Motor neuron (in vitro differentiated cells): ENCODE measurements around the gene RPS16. TPM values are rescaled to one million over a fixed set of nuclear protein-coding genes. Genes with fewer than 3 reads are reported as not detected.
"Not testable (repeated sequence)": the region's sequence is repeated elsewhere in the genome, so short reads cannot be mapped to it uniquely, and the experiment has no call there.

ENCODE experiments used
- ATAC-seq, 8 experiments: fragments of 200-7000 bp; cut with Tn5 transposase; replicated peaks in 6 of 8; 2 replicates each; pipeline ENCODE4 v1.8.0; 2021; ENCODE audit warnings: mild to moderate bottlenecking in 8 of 8, moderate library complexity in 8 of 8
- H3K27ac ChIP-seq, 2 donors: fragments of 250-450 bp; sonication (Bioruptor Pico); 2 replicates each; pipeline ENCODE4 v1.9.0; 2021; ENCODE audit warnings: antibody characterized with exemption in 2 of 2, mild to moderate bottlenecking in 2 of 2, moderate library complexity in 1 of 2
- H3K4me1 ChIP-seq, 2 donors: fragments of 250-450 bp; sonication (Bioruptor Pico); replicated peaks in 1 of 2; 2 replicates each; pipeline ENCODE4 v1.6.1; 2021; ENCODE audit warnings: antibody characterized with exemption in 2 of 2, mild to moderate bottlenecking in 2 of 2, moderate library complexity in 1 of 2
- H3K4me3 ChIP-seq, 5 donors: fragments of 250-450 bp; sonication (Bioruptor Pico); 2 replicates each; pipeline ENCODE4 v1.9.0; 2021; ENCODE audit warnings: antibody characterized with exemption in 5 of 5, mild to moderate bottlenecking in 5 of 5, moderate library complexity in 4 of 5
- WGBS, 10 experiments: fragments of 450-650 bp; shearing (Covaris generic); methylation state at CpG; one replicate each; pipeline ENCODE4 v1.0.0; 2022; 5-methylcytosine and 5-hydroxymethylcytosine counted together
- in situ Hi-C, 9 experiments: fragments of 400-800 bp; cut with MboI; loops; one replicate each; pipeline ENCODE4 v1.15.0; 2021; ENCODE audit warnings: low sequenced_read_pairs in 9 of 9, low pct_unique_long_range_greater_than_20kb in 2 of 9; ENCODE audit not compliant: unreplicated experiment in 9 of 9
- total RNA-seq, 8 experiments: library from RNA; unstranded; fragments of 300-600 nt; gene quantifications; 2 replicates each; pipeline versions ENCODE4 v1.2.3 to v1.2.4, GENCODE V29; 2022

Gene RPS16
- total RNA-seq, result 1,000 to 10,000 TPM in 7 of 8 experiments, 100 to 1,000 TPM in 1; 781 to 3,131 (median 1,617) TPM

DNA sequence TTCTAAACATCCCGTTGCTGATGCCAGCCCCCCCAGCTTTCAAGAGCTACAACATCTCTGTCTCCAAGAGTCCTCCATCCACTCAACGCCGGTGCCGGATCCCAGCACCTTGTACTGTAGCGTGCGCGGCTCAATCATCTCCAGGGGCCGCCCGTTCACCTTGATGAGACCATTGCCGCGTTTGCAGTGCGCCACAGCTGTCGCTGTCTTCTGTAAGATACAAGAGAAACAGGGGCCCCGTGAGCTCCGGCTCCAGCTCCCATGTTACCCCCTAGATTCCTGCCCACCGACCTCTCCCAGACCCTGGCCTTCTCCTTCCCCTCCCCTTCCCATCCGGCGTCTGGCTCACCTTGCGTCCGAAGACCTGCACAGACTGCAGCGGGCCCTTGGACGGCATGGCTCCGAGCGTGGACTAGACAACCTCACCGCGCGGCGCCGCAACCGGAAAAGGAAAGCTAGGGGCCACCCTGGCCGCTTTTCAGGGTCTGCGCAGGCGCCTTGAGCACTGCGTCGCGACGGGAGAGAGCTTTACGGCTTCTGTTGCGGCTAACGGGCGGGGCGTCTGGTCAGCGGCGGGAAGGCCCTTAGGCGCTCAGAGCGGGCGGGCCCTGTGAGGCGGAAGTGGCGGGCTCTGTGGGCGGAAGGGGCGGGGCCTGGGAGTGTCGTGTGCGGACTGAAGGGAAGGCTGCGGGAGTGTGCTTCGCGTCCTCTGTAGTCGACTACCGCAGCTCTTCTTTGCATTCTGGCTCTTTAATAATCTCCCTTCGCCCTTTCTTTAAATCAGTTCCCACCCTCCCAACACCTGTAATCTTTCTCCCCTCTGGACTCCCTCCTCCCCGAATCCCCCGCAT, at the start of gene RPS16:
Gene RPS16, minus strand, starts transcription at position 451 of the 851 bp plus-strand sequence. Its CDS starts 54 bp downstream, at position 397.
- WGBS, 10 experiments, result 0% methylated on average over 4 to 15 of the region's 61 CpGs; no CpG with 5 or more reads in 6 of the 10 experiments
- H3K27ac ChIP-seq, result peak within 1 kb of the TSS; percentile 89 to 94
- in situ Hi-C loops, result no loop called here

DNA sequence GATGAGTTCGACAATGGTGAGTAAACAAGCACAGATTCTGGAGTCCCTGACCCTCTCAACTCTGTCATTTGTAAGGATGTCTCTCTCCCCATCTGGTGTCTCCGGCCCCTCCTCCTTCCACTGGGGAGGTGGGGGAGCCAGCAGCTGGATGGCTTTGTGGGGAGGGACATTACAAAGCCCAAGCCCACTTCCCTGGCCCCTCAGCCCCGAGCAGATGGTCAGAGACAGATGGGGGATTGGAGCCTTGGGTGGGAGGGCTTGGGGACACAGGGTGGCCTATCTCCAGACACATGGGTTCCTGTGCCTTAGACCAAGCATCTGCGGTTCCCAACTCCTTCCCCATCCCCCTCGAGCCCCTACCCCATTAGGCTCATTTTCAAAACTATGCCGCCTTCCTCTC, 47.4 kb upstream of the RPS16 start:
- ATAC-seq, result no peak
- 80% methylated on average over 1 of the region's 6 CpGs; no CpG with 5 or more reads in 9 of the 10 experiments for WGBS, 10 experiments
- Histone ChIP-seq H3K27ac (no peak overlapping the region), H3K4me1 (peaks cover 12 to 16% of the 10 kb centered on the region in 2 donors), H3K4me3 (no peak overlapping the region)
- in situ Hi-C loops, result no loop called here

More for the DNA sequence above, at the start of gene RPS16:
- Histone ChIP-seq H3K4me1 (peaks cover 10 to 14% of the 10 kb centered on the region in 2 donors), H3K4me3 (peak within 1 kb of the TSS; percentile 76 to 94 (median 88))
- peak; percentile 82 to 98 (median 96) for ATAC-seq

DNA sequence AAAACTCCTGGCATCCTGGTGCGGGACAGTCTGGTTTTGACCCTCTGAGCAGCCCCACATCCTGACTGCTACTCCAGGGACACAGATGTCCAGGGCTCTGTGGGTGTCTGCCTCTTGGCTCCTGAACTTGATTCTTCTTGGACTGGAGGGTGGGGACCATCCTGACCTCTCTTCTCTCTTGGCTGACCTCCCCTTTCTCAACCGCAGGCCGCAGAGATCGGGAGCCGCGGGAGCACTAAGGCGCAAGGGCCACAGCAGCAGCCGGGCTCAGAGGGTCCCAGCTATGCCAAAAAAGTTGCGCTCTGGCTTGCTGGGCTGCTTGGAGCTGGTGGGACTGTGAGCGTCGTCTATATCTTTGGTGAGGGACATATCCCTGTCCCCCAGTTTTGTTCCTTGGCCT, 45.9 kb upstream of the RPS16 start:
- H3K27ac ChIP-seq, result no peak overlapping the region
- peak overlapping the region; percentile 86 to 97 (median 91) for H3K4me3 ChIP-seq
- no peak for ATAC-seq
- peaks cover 12 to 16% of the 10 kb centered on the region in 2 donors for H3K4me1 ChIP-seq
- WGBS, 10 experiments, result 20 to 100% (median 78%) methylated on average over 1 to 8 of the region's 11 CpGs; no CpG with 5 or more reads in 4 of the 10 experiments
- in situ Hi-C loops, result no loop called here

DNA sequence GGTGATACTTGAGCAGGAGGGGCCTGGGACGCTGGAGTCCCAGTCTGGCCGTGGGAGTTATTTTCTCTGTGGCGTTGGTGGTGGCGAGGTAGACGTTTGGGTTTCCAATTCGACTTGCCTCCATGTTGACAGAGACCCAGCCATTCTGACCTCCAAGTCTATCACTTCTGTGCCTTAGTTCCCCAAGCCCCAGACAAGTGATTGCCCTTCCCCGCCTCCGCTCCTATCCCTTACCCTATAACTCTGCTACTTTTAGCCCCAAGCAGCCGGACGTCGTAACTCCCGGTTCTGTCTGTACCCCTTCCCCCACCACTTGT, 45.4 kb upstream of the RPS16 start:
- Histone ChIP-seq H3K27ac (peak overlapping the region; percentile 86 to 90), H3K4me3 (peak overlapping the region; percentile 86 to 97 (median 91)), H3K4me1 (peaks cover 12 to 16% of the 10 kb centered on the region in 2 donors)
- ATAC-seq, result peak in 2 of 8 experiments; percentile 1 to 2
- in situ Hi-C loops, result no loop called here
- 0% methylated on average over 1 to 5 of the region's 12 CpGs; no CpG with 5 or more reads in 7 of the 10 experiments for whole genome bisulfite sequencing, 10 experiments

DNA sequence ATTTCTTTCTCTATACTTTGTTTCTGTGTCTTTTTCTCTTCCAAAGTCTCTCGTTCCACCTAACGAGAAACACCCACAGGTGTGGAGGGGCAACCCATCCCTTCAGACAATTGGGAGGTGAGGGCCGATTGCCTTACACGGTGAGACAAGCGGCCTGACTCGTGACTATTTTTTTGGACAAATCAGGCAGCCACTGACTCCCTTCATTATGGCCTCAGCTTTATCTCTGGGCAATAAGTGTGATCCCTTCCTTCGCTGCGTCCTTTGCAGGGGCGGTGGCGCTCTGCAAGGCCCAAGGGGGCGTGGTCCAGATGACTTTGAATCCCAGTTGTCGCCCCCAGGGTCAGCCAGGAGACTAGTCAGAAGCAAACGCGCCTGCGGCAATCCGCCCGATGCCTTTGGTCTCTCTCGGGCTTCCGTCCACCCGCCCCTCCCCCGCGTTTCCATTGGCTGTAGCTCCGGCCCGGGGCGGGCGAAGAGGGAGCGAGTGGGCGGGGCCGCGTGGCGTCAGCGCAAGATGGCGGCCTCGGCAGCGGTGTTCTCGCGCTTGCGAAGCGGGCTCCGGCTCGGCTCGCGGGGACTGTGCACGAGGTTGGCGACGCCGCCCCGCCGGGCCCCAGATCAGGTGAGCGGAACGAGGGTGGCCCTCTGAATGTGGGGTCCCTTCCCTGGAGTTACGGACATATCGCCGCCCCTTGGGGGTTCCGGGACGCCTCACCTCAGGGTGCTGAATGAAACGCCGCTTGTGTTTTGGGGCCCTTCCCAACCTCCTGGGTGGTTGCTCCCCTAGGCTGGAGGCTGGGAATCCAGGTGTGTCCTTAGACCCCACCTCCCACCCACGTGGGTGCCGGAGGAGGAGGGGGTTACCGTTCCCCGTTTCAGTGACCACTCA, 44.8 kb upstream of the RPS16 start, which contains the start of gene TIMM50:
Gene TIMM50, plus strand, starts transcription at position 502 of the 892 bp plus-strand sequence. Its CDS starts 16 bp downstream, at position 518.
- peak; percentile 87 to 98 (median 96) for ATAC-seq
- Histone ChIP-seq H3K4me3 (peak within 1 kb of the TSS; percentile 86 to 97 (median 91)), H3K4me1 (peaks cover 12 to 16% of the 10 kb centered on the region in 2 donors), H3K27ac (peak within 1 kb of the TSS; percentile 86 to 90)
- WGBS, 10 experiments, result 1 to 17% (median 10%) methylated on average over 5 to 12 of the region's 62 CpGs; no CpG with 5 or more reads in 3 of the 10 experiments
- in situ Hi-C loops, result no loop called here

DNA sequence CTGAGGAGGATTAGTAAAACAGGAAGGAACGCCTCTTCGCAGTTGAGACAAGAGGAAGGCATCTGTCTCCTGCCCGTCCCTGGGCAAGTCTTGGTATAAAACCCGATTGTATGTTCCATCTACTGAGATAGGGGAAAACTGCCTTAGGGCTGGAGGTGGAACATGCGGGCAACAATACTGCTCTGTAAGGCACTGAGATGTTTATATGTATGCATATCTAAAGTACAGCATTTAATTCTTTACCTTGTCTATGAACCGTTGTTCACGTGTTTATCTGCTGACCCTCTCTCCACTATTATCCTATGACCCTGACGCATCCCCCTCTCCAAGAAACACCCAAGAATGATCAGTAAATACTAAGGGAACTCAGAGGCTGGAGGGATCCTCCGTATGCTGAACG, 44.2 kb upstream of the RPS16 start:
- ATAC-seq, result no peak
- peak overlapping the region; percentile 64 to 90 for H3K27ac ChIP-seq
- H3K4me3 ChIP-seq, result peak overlapping the region in 4 of 5 donors; percentile 91 to 97 (median 92)
- in situ Hi-C loops, result no loop called here
- peaks cover 12 to 16% of the 10 kb centered on the region in 2 donors for H3K4me1 ChIP-seq
- 0 to 90% (median 50%) methylated on average over 1 to 7 of the region's 10 CpGs; no CpG with 5 or more reads in 1 of the 10 experiments for WGBS, 10 experiments

DNA sequence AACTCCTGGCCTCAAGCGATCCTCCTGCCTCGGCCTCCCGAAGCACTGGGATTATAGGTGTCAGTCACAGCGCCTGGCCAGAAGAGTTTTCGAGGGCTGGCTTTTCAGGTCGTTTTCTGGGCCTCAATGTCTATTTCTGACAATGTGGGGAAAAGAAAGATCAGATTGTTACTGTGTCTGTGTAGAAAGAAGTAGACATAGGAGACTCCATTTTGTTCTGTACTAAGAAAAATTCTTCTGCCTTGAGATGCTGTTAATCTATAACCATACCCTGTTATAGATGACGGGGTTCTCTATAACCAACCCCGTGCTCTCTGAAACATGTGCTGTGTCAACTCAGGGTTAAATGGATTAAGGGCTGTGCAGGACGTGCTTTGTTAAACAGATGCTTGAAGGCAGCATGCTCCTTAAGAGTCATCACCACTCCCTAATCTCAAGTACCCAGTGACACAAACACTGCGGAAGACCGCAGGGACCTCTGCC, 43.6 kb upstream of the RPS16 start:
- WGBS, 10 experiments, result 60 to 100% (median 89%) methylated on average over 1 to 10 of the region's 11 CpGs; no CpG with 5 or more reads in 5 of the 10 experiments
- H3K27ac ChIP-seq, H3K4me3 ChIP-seq, in situ Hi-C loops, ATAC-seq: not testable (repeated sequence)
- peaks cover 12 to 16% of the 10 kb centered on the region in 2 donors for H3K4me1 ChIP-seq

DNA sequence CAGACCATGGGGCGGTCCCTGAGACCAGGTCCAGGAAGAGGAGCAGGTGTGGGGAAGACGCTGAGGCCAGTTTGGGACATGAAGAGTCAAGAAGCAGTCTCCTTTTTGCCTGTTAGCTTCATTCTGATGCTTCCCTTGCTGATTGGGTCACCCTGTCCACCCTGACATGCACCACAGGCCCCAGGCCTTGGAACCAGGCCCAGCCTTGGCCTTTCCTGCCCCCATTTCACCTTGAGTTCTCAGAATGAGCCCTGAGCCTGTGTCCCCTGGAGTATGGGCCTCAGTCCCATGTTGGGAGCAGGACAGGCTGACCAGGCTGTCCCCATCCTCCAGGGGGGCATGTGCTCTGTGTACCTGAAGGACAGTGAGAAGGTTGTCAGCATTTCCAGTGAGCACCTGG, 40.0 kb upstream of the RPS16 start:
- no peak for ATAC-seq
- Histone ChIP-seq H3K4me1 (peaks cover 4 to 8% of the 10 kb centered on the region in 2 donors), H3K4me3 (no peak overlapping the region), H3K27ac (no peak overlapping the region)
- WGBS, 10 experiments, result 60 to 100% (median 80%) methylated on average over 1 of the region's 2 CpGs; no CpG with 5 or more reads in 7 of the 10 experiments
- in situ Hi-C loops, result no loop called here

DNA sequence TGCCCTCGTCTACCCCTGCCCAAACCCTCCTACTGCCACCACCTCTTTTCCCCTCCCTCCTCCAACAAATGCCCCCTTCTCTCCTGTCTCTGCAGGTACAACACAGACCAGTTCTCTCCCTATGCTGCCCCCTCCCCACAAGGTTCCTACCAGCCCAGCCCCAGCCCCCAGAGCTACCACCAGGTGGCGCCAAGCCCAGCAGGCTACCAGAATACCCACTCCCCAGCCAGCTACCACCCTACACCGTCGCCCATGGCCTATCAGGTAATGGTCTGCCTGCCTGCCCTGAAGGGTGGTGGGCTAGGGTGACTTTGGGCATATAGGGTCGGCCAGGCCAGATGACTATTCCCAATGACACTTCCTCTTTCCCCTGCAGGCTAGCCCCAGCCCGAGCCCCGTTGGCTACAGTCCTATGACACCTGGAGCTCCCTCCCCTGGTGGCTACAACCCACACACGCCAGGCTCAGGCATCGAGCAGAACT, 38.4 kb upstream of the RPS16 start:
- Histone ChIP-seq H3K27ac (no peak overlapping the region), H3K4me1 (no peaks in the 10 kb centered on the region), H3K4me3 (no peak overlapping the region)
- in situ Hi-C loops, result no loop called here
- WGBS, 10 experiments, result 80% methylated on average over 2 of the region's 9 CpGs; no CpG with 5 or more reads in 9 of the 10 experiments
- ATAC-seq, result peak; percentile 57 to 89 (median 72)

DNA sequence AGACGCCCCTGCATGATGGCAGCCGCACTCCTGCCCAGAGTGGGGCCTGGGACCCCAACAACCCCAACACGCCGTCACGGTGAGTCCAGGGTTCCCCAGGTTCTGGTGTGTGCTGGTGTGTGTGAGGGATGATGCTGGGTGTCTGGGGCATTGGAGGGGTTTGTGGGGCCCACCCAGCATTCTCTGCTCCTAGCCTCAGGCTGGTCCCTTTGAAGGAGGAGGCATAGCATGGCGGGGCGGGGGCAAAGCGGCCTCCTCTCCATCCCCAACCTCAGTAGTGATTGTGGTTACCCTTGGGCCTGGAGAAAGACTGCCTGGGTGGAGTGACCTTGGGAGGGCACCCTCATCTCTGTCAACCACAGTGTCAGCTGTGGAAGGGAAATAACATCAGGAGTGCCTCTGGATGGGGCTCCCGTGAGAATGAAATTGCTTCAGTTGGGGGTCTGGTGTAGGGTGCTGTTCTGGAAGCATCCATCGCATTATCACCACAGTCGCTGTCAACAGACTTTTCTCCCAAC, 37.8 kb upstream of the RPS16 start:
- Histone ChIP-seq H3K4me1 (no peaks in the 10 kb centered on the region), H3K4me3 (no peak overlapping the region), H3K27ac (no peak overlapping the region)
- WGBS, 10 experiments, result 100% methylated on average over 1 of the region's 11 CpGs; no CpG with 5 or more reads in 8 of the 10 experiments
- peak in 6 of 8 experiments; percentile 5 to 11 (median 6) for ATAC-seq
- in situ Hi-C loops, result no loop called here

DNA sequence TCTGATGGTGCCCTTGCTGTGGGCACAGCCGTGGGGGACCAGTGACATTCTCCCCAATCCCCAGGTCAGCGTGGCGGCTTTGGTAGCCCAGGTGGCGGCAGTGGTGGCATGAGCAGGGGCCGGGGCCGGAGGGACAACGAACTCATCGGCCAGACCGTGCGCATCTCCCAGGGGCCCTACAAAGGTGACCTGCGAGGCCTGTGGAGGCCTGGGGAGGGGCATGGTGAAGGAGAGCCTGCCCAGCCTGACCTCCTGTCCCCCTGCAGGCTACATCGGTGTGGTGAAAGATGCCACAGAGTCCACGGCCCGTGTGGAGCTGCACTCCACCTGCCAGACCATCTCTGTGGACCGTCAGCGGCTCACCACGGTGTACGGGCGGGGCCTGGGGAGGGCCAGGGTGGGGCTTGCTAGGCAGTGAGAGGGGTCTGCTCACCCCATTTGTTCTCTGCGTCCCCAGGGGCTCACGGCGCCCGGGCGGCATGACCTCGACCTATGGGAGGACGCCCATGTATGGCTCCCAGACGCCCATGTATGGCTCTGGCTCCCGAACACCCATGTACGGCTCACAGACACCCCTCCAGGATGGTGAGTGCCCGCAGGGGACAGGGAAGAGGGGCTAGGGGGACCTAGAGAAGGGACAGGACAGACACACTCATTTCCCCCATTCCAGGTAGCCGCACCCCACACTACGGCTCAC, 37.1 kb upstream of the RPS16 start:
- Histone ChIP-seq H3K4me1 (no peaks in the 10 kb centered on the region), H3K4me3 (no peak overlapping the region), H3K27ac (no peak overlapping the region)
- in situ Hi-C loops, result no loop called here
- ATAC-seq, result peak in 4 of 8 experiments; percentile 6 to 12 (median 8)
- 95 to 100% methylated on average over 1 to 4 of the region's 32 CpGs; no CpG with 5 or more reads in 8 of the 10 experiments for WGBS, 10 experiments
